Panc1 (cell line): Measurements from ENCODE around the gene CLIP4.

Experiments
- CTCF ChIP-seq: fragments of 450-650 bp; IDR thresholded peaks from 2 replicates; pipeline ENCODE4 v1.5.1; 2017; ENCODE audit warnings: mild to moderate bottlenecking
- SIN3A ChIP-seq: IDR thresholded peaks from 2 replicates; pipeline ENCODE4 v1.6.1; 2012; ENCODE audit warnings: low read depth, mild to moderate bottlenecking, low read length, moderate library complexity, borderline replicate concordance; ENCODE audit not compliant: insufficient read depth

- TF ChIP-seq CTCF (no peak), SIN3A (no peak)
Measured at GRCh38 chr2:29074411-29074810, 40.8 kb upstream of the CLIP4 start, which contains the start of gene PCARE.
